ENCODE measurements around the gene SLC35E3. TPM values are rescaled to one million over a fixed set of nuclear protein-coding genes. Genes with fewer than 3 reads are reported as not detected.

The SLC35E3 gene
- total and polyA plus RNA-seq, 10 donors, result 4.8 to 16.1 (median 6.4) TPM

GRCh38 chr12:68793436-68793835 is 47.5 kb downstream of the SLC35E3 start:
- Histone ChIP-seq H3K9me3 (no peaks in the 10 kb centered on the region), H3K36me3 (no peaks in the 10 kb centered on the region), H3K27ac (no peak overlapping the region), H3K4me1 (peaks cover 0 to 8% (median under 1%) of the 10 kb centered on the region in 6 donors), H3K27me3 (replicated peaks in 1 of 7) (no peaks in the 10 kb centered on the region), H3K4me3 (no peak overlapping the region)
- TF ChIP-seq POLR2A (IDR thresholded peaks at IDR 0.05) (no peak), POLR2AphosphoS5 (IDR thresholded peaks at IDR 0.05) (no peak), CTCF (IDR thresholded peaks at IDR 0.05 in 8 of 11, conservative IDR thresholded peaks at IDR 0.05 in 3 of 11) (no peak)
- no peak for DNase-seq
- WGBS, 5 donors, result 93 to 96% (median 94%) methylated on average over 4 of the region's 4 CpGs
- intact Hi-C loops (cut with DNase I; ENCODE audit: low total_unique reads), result no loop called here

- TF ChIP-seq CTCF (IDR thresholded peaks at IDR 0.05 in 8 of 11, conservative IDR thresholded peaks at IDR 0.05 in 3 of 11) (no peak), POLR2AphosphoS5 (IDR thresholded peaks at IDR 0.05) (no peak), POLR2A (IDR thresholded peaks at IDR 0.05) (no peak)
- intact Hi-C loops (cut with DNase I; ENCODE audit: low total_unique reads), result no loop called here
These were observed 48.1 kb downstream of the SLC35E3 start for GRCh38 chr12:68793975-68794652.

GRCh38 chr12:68794653-68795251 is 48.8 kb downstream of the SLC35E3 start:
- H3K27ac ChIP-seq, result no peak overlapping the region
- no peak for TF ChIP-seq POLR2AphosphoS5 (IDR thresholded peaks at IDR 0.05)
- no peak for TF ChIP-seq POLR2A (IDR thresholded peaks at IDR 0.05)
- TF ChIP-seq CTCF (IDR thresholded peaks at IDR 0.05 in 8 of 11, conservative IDR thresholded peaks at IDR 0.05 in 3 of 11), result no peak
- WGBS, 5 donors, result 94 to 99% (median 96%) methylated on average over 3 of the region's 3 CpGs

More at GRCh38 chr12:68793975-68794652, 48.1 kb downstream of the SLC35E3 start:
- Histone ChIP-seq H3K27ac (no peak overlapping the region), H3K9me3 (no peaks in the 10 kb centered on the region), H3K4me3 (no peak overlapping the region), H3K4me1 (peaks cover 0 to 2% (median 0%) of the 10 kb centered on the region in 6 donors), H3K36me3 (no peaks in the 10 kb centered on the region), H3K27me3 (replicated peaks in 1 of 7) (no peaks in the 10 kb centered on the region)
- 95 to 99% (median 98%) methylated on average over 4 of the region's 4 CpGs for WGBS, 5 donors
- DNase-seq, result no peak

GRCh38 chr12:68796399-68796798 is 50.4 kb downstream of the SLC35E3 start:
- no peak overlapping the region for H3K27ac ChIP-seq
- H3K36me3 ChIP-seq, result no peaks in the 10 kb centered on the region
- H3K4me1 ChIP-seq, result no peaks in the 10 kb centered on the region
- no peak for DNase-seq
- no peaks in the 10 kb centered on the region for H3K27me3 ChIP-seq (replicated peaks in 1 of 7)
- intact Hi-C loops (cut with DNase I; ENCODE audit: low total_unique reads), result no loop called here
- no peak overlapping the region for H3K4me3 ChIP-seq
- TF ChIP-seq POLR2AphosphoS5 (IDR thresholded peaks at IDR 0.05), result no peak
- TF ChIP-seq CTCF (IDR thresholded peaks at IDR 0.05 in 8 of 11, conservative IDR thresholded peaks at IDR 0.05 in 3 of 11), result no peak
- TF ChIP-seq POLR2A (IDR thresholded peaks at IDR 0.05), result no peak
- H3K9me3 ChIP-seq, result no peaks in the 10 kb centered on the region
- 96 to 99% (median 98%) methylated on average over 15 of the region's 15 CpGs for WGBS, 5 donors

More at GRCh38 chr12:68794653-68795251, 48.8 kb downstream of the SLC35E3 start:
- intact Hi-C loops (cut with DNase I; ENCODE audit: low total_unique reads), result no loop called here
- no peaks in the 10 kb centered on the region for H3K9me3 ChIP-seq
- H3K4me3 ChIP-seq, result no peak overlapping the region
- no peaks in the 10 kb centered on the region for H3K36me3 ChIP-seq
- no peaks in the 10 kb centered on the region for H3K27me3 ChIP-seq (replicated peaks in 1 of 7)
- H3K4me1 ChIP-seq, result no peaks in the 10 kb centered on the region
- no peak for DNase-seq

All from spleen (tissue), 11 donors.